Vagina (tissue), 2 donors: ENCODE data around the gene SOX4. TPM values are rescaled to one million over a fixed set of nuclear protein-coding genes. Genes with fewer than 3 reads are reported as not detected.

Experiments
- DNase-seq, 2 donors: peaks; one replicate each; pipeline ENCODE4 v3.0.0-alpha.2; 2017; ENCODE audit errors: extremely low spot score in 2 of 2
- H3K27ac ChIP-seq: fragments of 200-600 bp; sonication (generic); one replicate; pipeline ENCODE4 v1.5.1; 2019
- H3K27me3 ChIP-seq: fragments of 200-600 bp; sonication (generic); one replicate; pipeline ENCODE4 v1.5.1; 2019
- H3K36me3 ChIP-seq, 2 donors: fragments of 200-600 bp; sonication (generic); one replicate each; pipeline ENCODE4 v1.5.1; 2017 to 2019
- H3K4me1 ChIP-seq: fragments of 200-600 bp; sonication (generic); one replicate; pipeline ENCODE4 v1.5.1; 2019
- H3K4me3 ChIP-seq, 2 donors: fragments of 200-600 bp; sonication (generic); 1 replicate in 1 of 2; 2 replicates in 1 of 2; pipeline ENCODE4 v1.5.1; 2016 to 2019
- H3K9me3 ChIP-seq: fragments of 200-600 bp; sonication (generic); one replicate; pipeline ENCODE4 v1.5.1; 2019
- CTCF ChIP-seq, 3 experiments: fragments of 450-650 bp in 2 of 3; fragments of 200-600 bp in 1 of 3; sonication (generic) in 1 of 3; IDR thresholded peaks; one replicate each; pipeline ENCODE4 v1.5.1; 2017 to 2019; ENCODE audit warnings: antibody characterized with exemption in 3 of 3, mild to moderate bottlenecking in 2 of 3, moderate library complexity in 2 of 3
- POLR2A ChIP-seq, 2 donors: fragments of 450-650 bp; IDR thresholded peaks; one replicate each; pipeline ENCODE4 v1.6.1; 2017; ENCODE audit warnings: antibody characterized with exemption in 2 of 2, mild to moderate bottlenecking in 2 of 2, moderate library complexity in 2 of 2
- POLR2AphosphoS5 ChIP-seq, 2 donors: sonication (generic); formaldehyde crosslinking; IDR thresholded peaks; one replicate each; pipeline ENCODE4 v1.9.0; 2017; ENCODE audit warnings: antibody characterized with exemption in 2 of 2, mild to moderate bottlenecking in 2 of 2, low read depth in 1 of 2; ENCODE audit not compliant: insufficient read depth in 1 of 2
- intact Hi-C: fragments of 100-400 bp; cut with DNase I; formaldehyde crosslinking; loops from one replicate; pipeline ENCODE4 v1.15.1; 2023
- total RNA-seq: library from RNA; depleted of rRNA; stranded (reverse); fragments of >200 nt; gene quantifications from one replicate; pipeline ENCODE4 v1.2.3, GENCODE V29; 2016

The SOX4 gene
- total RNA-seq, 1 donor from 2014 or later = 11.5 TPM

DNA sequence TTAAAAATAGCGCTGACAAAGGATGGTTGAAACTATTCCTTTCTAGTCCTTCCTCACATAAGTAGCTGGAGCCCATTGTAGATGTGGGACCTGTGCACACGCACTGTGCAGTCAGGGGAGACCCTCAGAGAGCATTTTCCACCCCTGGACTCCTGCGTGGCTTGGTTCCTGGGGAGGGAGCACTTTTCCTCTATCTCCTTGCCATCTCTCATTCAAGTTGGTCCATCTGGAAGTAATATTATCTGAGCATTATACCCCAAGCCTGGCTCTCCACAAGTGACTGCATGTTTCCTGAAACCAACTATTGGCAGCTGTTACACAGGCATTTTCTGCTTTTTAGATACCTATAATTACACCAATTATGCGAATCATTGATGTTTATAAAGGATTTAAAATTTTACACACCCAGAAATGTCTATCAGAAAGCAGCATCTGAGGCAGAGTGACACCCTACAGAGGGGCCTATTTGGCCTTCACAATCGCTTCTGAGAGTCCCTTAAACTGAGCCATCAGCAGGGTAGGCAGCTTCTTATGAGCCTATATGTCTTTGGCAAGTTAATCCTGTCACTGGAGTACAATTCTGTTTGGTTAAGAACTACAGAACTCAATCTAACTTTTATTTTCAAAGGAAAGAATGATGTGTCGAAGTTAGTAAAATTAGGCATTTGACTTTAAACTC is 18.7 kb downstream of the SOX4 start:
- no peak for DNase-seq
- Histone ChIP-seq H3K9me3 (no peaks in the 10 kb centered on the region), H3K27me3 (no peaks in the 10 kb centered on the region), H3K36me3 (no peaks in the 10 kb centered on the region), H3K27ac (no peak overlapping the region), H3K4me1 (no peaks in the 10 kb centered on the region), H3K4me3 (no peak overlapping the region)
- intact Hi-C loops = no loop called here
- TF ChIP-seq CTCF (IDR thresholded peaks at IDR 0.05) (no peak), POLR2AphosphoS5 (IDR thresholded peaks at IDR 0.05; ENCODE audit: insufficient read depth in 1 of 2, low read depth in 1 of 2) (no peak), POLR2A (IDR thresholded peaks at IDR 0.05) (no peak)

GRCh38 chr6:21613809-21614208 is 20.3 kb downstream of the SOX4 start:
- H3K9me3 ChIP-seq = no peaks in the 10 kb centered on the region
- H3K27ac ChIP-seq = no peak overlapping the region
- no peak overlapping the region for H3K4me3 ChIP-seq
- H3K36me3 ChIP-seq = no peaks in the 10 kb centered on the region
- H3K27me3 ChIP-seq = no peaks in the 10 kb centered on the region
- intact Hi-C loops = no loop called here
- TF ChIP-seq POLR2AphosphoS5 (IDR thresholded peaks at IDR 0.05; ENCODE audit: insufficient read depth in 1 of 2, low read depth in 1 of 2) (no peak), CTCF (IDR thresholded peaks at IDR 0.05) (no peak), POLR2A (IDR thresholded peaks at IDR 0.05) (no peak)
- H3K4me1 ChIP-seq = no peaks in the 10 kb centered on the region
- DNase-seq = no peak

DNA sequence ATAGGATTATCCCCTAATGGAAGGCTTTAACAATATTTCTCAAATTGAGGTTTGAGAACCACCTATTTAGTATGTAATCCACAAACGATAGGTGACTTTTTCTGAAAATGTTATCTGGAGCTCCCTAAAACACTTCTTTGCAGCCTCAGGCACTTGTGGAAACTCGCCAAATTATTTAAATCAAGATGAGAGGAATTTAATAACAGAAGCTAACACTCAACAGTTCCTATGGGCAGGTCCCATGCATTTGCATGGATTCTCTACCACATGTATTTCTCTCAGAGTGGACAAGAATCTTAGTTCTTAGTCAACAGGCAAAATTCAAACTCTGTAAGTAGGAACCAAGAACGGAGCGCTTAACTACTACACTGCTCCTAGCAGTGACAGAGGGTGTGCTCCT is 20.7 kb downstream of the SOX4 start:
- Histone ChIP-seq H3K27me3 (no peaks in the 10 kb centered on the region), H3K36me3 (no peaks in the 10 kb centered on the region), H3K4me3 (no peak overlapping the region), H3K27ac (no peak overlapping the region), H3K9me3 (no peaks in the 10 kb centered on the region), H3K4me1 (no peaks in the 10 kb centered on the region)
- intact Hi-C loops = no loop called here
- TF ChIP-seq POLR2A (IDR thresholded peaks at IDR 0.05) (no peak), POLR2AphosphoS5 (IDR thresholded peaks at IDR 0.05; ENCODE audit: insufficient read depth in 1 of 2, low read depth in 1 of 2) (no peak), CTCF (IDR thresholded peaks at IDR 0.05) (no peak)
- DNase-seq = no peak

GRCh38 chr6:21615504-21615903 is 22.0 kb downstream of the SOX4 start:
- Histone ChIP-seq H3K4me1 (no peaks in the 10 kb centered on the region), H3K4me3 (no peak overlapping the region), H3K36me3 (no peaks in the 10 kb centered on the region), H3K9me3 (no peaks in the 10 kb centered on the region), H3K27me3 (no peaks in the 10 kb centered on the region), H3K27ac (no peak overlapping the region)
- no peak for TF ChIP-seq POLR2A (IDR thresholded peaks at IDR 0.05)
- no peak for DNase-seq
- intact Hi-C loops = no loop called here

DNA sequence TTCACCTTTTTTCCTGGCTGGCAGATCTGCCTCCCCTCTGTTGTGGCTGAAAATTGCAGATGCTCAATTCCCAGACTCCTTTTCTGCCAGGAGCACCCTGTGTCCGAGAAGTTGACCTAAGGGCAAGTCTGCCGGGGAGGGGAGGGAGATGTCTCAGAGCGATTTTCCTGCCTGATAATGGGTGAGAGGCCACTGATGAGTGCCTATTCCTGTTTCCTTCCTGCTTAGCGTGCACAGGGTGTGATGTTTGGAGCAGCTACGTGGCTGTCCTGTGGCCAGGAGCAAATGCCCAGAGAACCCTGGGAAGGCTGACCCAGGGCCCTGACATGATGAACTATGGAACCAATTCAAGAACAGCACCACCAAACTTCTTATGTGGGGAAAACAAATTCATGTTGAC is 22.5 kb downstream of the SOX4 start:
- H3K9me3 ChIP-seq = no peaks in the 10 kb centered on the region
- no peaks in the 10 kb centered on the region for H3K4me1 ChIP-seq

More for the DNA sequence above, 22.5 kb downstream of the SOX4 start:
- DNase-seq = no peak
- intact Hi-C loops = no loop called here
- Histone ChIP-seq H3K4me3 (no peak overlapping the region), H3K36me3 (no peaks in the 10 kb centered on the region), H3K27me3 (no peaks in the 10 kb centered on the region), H3K27ac (no peak overlapping the region)
- no peak for TF ChIP-seq POLR2A (IDR thresholded peaks at IDR 0.05)
- TF ChIP-seq POLR2AphosphoS5 (IDR thresholded peaks at IDR 0.05; ENCODE audit: insufficient read depth in 1 of 2, low read depth in 1 of 2) = no peak
- TF ChIP-seq CTCF (IDR thresholded peaks at IDR 0.05) = no peak
